Occipital lobe (tissue), 2 donors: ENCODE measurements around the gene ERCC1. TPM values are rescaled to one million over a fixed set of nuclear protein-coding genes. Genes with fewer than 3 reads are reported as not detected.
"Not testable (repeated sequence)": the region's sequence is repeated elsewhere in the genome, so short reads cannot be mapped to it uniquely, and the experiment has no call there.

Experiments
- DNase-seq: peaks from one replicate; lab custom pipeline; 2025; lab: John Stamatoyannopoulos, UW
- total RNA-seq: library from RNA; depleted of rRNA; stranded (reverse); fragments of >200 nt; gene quantifications from one replicate; pipeline ENCODE4 v1.2.3, GENCODE V29; 2014

ERCC1 gene
- total RNA-seq, 1 donor from 2014 or later: 51.2 TPM

- no peak for DNase-seq
Measured at GRCh38 chr19:45455707-45456499, 32.2 kb upstream of the ERCC1 start.

GRCh38 chr19:45451850-45452387 lies 28.2 kb upstream of the ERCC1 start:
- DNase-seq: no peak

GRCh38 chr19:45451131-45451849 lies 27.6 kb upstream of the ERCC1 start:
- DNase-seq: peak; percentile 23

GRCh38 chr19:45450012-45450333 lies 26.3 kb upstream of the ERCC1 start:
- DNase-seq: no peak

- DNase-seq: no peak
Measured at GRCh38 chr19:45448887-45449299, 25.2 kb upstream of the ERCC1 start.

GRCh38 chr19:45448425-45448756 lies 24.7 kb upstream of the ERCC1 start:
- DNase-seq: no peak

GRCh38 chr19:45446944-45447343 lies 23.2 kb upstream of the ERCC1 start:
- DNase-seq: no peak

- DNase-seq: no peak
Measured at GRCh38 chr19:45446295-45446694, 22.6 kb upstream of the ERCC1 start.

GRCh38 chr19:45445139-45445538 lies 21.4 kb upstream of the ERCC1 start:
- no peak for DNase-seq

- DNase-seq: peak; percentile 72
Measured at GRCh38 chr19:45444318-45445041, 20.8 kb upstream of the ERCC1 start.

GRCh38 chr19:45443462-45444317 lies 20.0 kb upstream of the ERCC1 start:
- peak; percentile 78 for DNase-seq

GRCh38 chr19:45442778-45443461 lies 19.2 kb upstream of the ERCC1 start:
- DNase-seq: no peak

- no peak for DNase-seq
Measured at GRCh38 chr19:45442408-45442777, 18.7 kb upstream of the ERCC1 start.

- DNase-seq: no peak
Measured at GRCh38 chr19:45440873-45441654, 17.3 kb upstream of the ERCC1 start.

GRCh38 chr19:45440259-45440638 lies 16.5 kb upstream of the ERCC1 start:
- no peak for DNase-seq

GRCh38 chr19:45439569-45440258 lies 16.0 kb upstream of the ERCC1 start:
- DNase-seq: peak; percentile 80

GRCh38 chr19:45439190-45439568 lies 15.5 kb upstream of the ERCC1 start:
- no peak for DNase-seq

- no peak for DNase-seq
Measured at GRCh38 chr19:45437328-45437727, 13.6 kb upstream of the ERCC1 start.

GRCh38 chr19:45432543-45432942 lies 8.8 kb upstream of the ERCC1 start:
- DNase-seq: not testable (repeated sequence)
